Fibroblast of skin of left quadriceps (primary cell): ENCODE results near the gene UNKL.
A peak's percentile ranks its signal among the peaks of the same experiment; 100 is the strongest.

ENCODE experiments used
- DNase-seq, 2 experiments: peaks; one replicate each; pipeline ENCODE4 v3.0.0-alpha.2; 2013; ENCODE audit warnings: low read depth in 2 of 2

The UNKL gene

DNA sequence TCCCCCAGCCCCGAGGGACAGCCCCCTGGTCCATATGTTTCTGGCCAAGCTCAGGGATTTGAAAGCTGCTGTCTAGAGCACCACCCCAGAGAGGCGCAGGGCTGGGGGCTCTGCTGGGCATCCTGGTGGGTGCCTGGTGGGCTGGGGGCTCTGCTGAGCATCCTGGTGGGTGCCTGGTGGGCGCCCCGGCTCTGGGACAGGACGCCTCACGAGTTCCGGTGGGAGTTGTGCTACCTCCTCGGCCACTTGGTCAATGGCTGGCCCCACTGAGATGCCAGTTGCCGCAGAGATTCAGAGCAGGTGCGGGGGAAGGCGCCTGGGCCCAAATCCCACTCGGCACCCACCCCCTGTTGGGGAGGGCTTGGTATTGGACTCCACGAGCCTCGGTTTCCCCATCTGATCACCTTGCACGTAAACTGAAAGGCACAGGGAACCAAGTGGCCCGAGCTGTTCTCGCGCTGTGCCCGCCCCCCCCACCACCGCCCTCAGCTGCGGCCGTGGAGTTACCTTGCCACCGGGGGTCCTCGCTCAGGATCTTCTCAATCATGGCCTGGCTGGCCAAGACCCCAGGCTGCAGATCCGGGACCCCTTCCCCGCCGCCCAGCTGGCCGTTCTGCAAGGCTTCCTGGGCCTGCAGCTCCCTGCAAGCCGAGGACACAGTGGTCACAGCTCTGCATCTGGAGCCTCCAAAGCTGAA lies 13.3 kb downstream of the UNKL start:
- DNase-seq, result no peak

DNA sequence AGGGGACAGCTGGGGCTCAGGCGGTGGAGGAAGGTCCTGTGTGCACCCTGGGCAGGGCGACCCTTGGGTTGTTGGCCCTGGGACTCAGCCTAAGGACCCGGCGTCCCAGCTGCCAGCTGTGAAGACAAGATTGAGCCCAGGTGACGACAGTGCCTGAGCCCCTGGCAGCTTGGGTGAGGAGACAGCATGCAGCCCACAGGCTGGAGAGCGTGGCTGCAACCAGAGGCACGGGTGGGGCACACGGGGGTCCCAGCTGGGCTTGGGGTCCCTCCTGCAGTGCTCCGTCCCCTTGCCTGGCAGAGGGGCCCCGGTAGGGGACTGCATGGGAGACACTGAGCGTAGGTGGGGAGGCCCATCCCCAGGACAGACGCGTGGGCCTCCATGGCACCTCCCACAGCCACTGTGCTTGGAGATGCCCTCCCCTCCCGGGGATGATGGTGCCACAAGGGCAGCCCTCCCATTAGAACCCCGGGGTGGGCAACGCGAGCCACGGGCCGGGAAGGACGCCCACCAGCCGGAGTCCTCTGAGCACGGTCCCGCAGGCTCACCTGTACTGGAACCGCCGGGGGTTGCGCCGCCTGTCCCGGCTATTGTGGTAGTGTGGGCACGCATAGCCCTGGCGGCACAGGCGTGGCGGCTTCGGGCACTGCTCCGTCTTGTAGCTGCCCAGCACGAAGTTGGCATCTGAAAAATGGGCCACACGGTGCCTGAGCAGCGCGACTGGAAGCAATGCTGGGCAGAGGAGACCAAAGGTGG lies 15.5 kb downstream of the UNKL start:
- no peak for DNase-seq

DNA sequence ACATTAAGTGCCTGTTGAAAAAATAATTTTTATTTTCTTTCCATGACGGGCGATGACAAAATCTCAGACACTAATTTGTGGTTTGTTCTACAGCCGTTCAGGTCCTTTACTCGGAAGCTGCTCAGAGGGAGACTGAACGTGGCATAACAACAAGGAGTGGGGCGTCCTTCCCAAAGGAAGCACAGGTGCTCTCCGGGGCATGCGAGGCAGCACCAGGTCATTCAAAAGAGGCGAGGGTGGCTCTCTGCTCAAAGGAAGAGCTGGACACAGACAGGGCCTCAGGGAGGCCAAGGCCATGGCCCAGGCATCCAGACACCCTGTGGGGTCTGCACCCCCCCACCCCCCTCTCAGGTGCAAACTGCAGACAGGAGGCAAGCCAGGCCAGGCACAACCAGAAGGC lies 16.2 kb downstream of the UNKL start:
- DNase-seq, result no peak

DNA sequence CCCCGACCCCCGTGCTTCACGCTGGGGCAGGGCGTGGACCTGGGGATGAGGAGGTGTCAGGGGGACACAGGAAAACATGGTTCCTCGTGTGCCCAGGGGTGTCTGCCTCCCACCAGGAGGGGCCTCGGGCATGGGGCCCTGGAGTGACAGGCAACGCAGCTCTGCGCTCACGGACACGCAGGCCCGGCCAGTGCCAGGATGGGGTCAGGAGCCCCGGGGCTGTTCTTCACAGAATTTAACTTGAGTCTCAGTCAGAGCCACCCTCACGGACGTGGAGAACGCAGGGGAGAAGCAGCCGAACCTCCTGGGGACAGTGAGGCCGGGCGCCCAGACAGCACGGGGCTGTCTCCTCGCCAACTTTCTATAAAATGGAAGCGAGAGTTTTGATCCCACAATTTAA lies 16.7 kb downstream of the UNKL start:
- no peak for DNase-seq

DNA sequence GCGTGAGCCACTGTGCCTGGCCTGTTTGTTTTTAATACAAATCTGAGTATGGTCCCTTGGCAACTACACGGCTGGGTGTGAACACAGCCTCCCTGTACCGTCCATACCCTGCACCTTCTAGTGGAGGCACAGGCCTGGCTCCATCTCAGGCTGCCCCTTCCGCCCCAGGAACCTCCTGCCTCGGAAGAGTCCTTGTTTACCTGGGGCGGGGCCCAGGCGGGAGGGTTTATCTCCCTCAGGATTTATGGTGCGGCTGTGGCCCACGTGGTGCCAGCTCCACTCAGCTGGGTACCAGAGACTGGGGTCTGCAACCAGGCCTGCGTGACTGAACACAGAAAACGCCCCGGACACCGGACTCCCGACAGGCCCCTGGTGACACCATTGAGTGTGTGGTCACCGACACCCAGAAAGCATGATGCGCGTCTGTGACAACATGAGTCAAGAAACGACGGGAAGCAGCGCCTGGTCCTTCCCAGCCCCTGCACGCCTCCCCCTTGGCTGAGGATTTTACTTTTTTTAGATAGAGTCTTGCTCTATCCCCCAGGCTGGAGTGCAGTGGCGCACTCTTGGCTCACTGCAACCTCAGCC lies 19.0 kb downstream of the UNKL start:
- DNase-seq, result no peak

DNA sequence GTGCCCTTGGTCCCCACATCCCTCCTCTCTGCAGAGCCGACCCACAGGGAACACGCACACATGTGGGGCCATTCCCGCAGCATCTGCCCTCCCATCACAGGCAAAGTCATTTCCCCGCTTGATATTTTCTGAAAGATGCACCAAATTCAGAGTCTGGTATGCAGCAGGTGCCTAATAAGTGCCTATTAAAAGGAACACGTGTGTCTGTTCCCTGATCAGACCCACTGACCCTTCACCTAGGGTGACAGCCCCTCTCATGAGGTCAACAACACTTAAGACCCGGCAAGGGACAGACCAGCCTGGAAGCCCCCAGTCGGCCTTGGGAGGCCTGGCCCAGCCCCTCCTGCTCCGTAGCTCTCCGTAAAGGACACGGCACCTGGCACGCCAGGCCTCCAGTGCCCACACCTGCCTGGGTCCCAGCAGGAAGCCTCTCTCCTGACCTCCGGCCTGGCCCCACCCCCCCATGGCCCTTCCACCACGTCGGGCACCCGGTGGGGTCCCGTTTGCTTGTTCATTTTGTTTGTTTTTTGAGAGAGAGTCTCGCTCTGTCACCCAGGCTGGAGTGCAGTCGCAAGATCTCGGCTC lies 20.0 kb downstream of the UNKL start:
- DNase-seq, result no peak

DNA sequence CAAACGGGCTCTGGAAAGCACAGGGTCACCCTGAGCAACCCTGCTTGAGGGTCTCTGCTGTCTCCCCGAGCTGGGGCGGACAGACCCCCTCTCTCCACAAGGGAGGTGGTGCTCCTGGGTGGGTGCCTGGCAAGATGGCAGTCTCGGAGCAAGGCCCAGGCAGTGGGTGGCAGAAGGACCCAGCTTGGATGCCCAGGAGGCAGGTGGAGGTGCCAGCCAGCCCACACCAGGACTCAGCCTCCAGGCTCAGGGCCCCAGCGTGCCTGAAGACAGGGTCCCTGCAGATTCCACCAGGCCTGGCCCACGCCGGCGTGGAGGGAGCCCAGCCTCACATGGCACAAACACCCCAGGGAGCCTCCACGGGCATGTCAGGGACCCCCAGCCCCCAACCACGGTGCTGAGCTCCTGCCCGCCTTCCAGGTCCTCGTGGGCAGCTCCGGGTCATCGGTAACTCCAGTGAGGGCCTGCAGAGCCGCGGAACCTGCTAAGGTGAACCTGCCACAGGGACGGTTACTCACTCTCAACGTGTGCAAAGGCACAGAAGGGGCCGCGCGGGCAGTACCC lies 20.8 kb downstream of the UNKL start:
- no peak for DNase-seq

DNA sequence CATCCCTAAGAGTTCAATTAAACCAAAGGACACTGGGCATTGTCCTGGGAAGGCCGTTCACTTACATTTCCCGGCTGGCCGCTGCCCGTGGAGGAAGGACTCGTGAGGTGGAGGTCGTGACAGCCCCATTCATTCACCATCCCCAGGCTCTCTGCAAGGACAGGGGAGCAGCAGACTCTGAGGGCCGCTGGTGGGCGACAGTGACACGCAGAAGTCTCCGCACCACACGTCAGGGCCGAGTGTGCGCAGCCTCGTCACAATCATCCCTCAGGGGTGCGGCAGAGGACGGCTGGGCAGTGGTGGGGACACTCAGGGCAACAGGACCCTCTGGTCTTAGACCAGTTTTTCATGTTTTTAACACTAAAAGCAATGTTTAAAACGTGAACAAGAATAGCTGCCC lies 21.7 kb downstream of the UNKL start:
- no peak for DNase-seq

DNA sequence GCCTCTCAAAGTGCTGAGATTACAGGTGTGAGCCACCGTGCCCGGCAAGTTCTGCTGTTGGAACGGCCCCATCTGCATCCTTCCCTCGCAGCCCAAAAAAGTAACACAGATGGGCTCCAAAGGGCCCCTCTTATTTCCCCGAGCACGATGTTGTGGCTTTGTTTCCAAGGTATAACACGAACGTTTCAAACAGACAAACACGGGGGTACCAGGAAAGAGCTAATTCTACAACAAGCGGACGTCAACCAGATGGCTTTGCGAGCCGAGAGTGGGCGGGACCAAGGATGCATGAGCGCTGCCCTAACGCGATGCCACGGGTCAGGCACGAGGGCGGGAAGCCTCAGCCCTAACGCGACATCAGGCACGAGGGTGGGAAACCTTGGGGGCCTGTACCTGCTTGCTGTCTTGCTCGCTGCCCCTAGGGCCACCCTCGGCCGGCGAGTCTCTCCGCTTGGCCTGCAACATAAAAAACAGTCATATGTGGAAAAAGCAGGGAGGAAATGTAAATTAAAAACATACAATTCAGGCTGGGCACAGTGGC lies 24.2 kb downstream of the UNKL start:
- DNase-seq, result no peak

DNA sequence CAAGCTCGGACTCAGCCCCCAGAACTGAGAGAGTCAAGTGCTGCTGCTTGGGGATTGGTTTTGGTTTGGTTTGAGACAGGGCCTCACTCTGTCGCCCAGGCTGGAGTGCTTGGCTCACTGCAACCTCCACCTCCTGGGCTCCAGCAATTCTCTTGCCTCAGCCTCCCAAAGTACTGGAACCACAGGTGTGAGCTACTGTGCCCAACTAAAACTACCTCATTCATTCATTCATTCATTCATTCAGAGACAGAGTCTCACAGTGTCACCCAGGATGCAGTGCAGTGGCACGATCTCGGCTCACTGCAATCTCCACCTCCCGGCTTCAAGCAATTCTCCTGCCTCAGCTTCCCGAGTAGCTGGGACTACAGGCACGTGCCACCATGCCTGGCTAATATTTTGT lies 24.7 kb downstream of the UNKL start:
- DNase-seq, result no peak

DNA sequence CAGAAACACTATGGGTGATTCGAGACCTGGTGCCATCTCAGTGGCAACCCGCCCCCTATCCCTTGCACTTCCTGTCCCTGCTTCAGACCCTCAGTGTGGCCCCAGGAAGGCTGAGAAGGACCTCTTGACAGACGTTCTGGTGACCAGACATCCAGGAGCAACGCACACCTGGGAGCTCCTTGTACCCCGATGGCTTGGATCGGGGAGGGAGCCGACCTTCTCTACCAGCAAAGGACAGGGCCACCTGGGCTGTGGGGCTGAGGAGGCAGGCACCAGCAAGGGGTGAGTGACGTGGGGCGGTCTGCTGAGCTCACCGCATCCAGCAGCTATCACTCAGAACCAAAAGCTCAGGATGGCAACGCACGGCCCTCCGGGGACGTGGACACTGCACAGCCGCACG lies 27.2 kb downstream of the UNKL start:
- DNase-seq, result no peak

DNA sequence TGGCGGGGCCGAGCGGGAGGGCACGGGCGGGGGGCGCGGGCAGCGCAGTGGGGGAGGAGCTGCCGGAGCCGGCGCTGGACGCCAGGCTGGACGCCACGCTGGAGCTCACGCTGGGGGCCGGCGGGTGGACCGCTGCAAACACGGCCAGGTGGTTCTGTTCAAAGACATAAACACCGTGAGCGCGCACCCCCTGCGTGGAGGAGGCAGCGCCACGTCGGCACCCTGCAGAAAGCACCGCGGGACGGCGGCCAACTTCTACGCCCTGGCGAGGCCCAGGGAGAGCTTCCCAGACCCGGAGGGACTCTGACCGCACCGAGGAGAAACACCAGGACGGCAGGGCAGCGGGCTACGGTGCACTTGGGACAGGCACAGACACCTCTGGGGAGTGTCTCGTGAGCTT lies 29.3 kb downstream of the UNKL start:
- no peak for DNase-seq

DNA sequence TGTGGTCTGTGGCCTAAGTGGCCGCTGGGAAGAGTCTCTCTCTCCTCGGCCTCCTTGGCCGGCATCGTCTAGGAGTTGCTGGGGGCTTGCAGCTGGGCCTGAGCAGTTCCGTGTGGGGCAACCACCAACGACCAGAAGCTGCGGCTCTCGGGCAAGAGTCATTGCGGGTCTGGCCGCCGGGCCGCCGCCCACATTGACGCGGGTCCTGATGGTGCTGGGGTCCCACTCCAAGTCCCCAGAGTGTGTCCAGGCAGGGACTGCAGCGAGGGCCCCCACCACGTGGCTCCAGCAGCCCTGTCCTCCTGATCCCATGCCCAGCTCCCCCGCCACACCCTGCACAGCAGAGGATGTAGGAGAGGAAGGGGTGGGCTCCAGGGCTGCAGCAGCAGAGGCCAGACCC lies 30.9 kb downstream of the UNKL start:
- DNase-seq, result no peak

DNA sequence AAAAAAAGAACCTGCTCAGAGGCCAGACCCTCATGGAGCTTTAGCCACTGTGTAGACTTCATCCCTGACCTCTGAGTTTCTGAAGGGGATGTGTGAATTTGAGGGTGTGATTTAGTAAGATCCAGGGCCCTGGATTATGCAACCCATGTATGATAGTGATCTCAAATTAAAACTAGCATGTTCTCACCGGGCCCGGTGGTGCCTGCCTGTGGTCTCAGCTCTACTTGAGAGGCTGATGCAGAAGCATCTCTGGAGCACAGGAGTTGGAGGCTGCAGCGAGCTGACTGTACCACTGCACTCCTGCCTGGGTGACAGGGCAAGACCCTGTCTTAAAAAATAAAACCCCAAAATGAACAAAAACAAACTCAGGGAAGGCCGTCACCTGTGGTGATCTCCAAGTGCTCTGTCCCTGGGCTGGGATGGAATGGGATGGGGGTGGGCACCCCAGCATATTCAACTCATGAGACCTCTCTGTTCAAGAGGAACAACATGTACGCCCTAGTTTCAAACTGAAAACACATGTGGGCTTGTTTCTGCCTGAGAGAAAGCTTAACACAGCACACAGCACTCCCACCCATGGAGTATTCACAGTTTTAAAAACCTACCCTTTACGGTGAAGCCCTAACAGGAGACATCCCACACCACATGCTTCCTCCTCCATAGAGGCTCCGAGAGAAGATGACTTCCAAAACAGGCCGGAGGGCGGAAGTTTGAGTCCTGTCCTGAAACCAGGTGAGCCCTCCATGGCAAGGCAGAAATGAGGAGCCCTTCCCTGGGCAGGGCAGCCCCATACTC lies 32.7 kb downstream of the UNKL start:
- no peak for DNase-seq

DNA sequence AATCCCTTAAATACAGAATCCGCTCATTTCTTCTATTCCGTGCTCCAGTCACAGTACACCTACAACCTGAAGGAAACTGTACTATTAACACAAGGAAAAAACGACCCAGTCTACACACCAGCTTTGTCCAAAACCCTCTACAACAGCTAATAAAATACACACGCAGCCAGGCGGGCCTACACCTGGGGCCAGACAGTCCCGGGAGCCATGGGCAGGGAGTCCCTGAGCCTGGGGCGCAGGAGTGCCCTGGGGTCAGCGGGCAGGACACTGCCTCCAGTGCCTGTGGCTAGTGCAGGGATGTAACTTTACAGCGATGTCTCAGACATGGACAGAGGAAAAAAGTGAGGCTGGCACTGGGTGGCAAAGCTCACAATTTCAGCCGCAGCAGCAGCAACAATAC lies 34.3 kb downstream of the UNKL start:
- DNase-seq, result no peak

DNA sequence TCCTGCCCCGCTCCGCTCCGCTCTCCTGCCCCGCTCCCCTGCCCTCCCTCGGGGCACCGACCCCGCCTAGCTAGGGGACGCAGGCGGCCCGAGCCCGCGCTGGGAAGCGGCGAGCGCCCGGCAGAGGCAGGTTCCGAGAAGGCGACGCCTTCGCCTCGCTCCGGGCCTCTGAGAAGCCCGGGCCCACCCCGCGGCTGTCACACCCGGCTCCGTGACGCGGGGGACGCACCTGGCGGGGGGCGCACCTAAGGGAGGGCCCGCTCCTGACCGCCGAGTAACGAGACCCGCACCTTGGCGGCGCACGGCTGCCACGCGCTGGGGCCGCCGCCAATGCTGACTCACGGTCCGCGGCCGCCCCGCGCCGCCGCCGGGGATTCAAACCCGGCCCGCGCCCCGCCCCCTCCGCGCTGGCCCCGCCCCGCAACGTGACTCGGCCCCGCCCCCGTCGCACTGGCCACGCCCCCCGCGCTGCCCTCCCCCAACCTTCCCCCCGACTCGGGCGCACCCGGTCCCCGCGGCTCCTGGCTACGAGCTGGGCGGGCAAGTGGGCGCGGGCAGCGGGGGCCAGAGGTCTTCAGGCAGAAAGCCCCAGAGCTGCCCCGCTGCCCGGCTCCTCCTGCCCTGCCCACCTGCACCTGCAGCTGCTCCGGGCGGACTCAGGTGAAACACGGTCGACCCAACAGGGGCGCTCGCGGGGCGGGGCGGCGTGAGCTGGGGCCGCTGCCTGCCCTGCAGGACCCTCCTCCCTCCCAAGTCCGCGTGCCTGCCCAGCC lies 35.0 kb downstream of the UNKL start:
- peak; percentile 11 to 20 for DNase-seq

DNA sequence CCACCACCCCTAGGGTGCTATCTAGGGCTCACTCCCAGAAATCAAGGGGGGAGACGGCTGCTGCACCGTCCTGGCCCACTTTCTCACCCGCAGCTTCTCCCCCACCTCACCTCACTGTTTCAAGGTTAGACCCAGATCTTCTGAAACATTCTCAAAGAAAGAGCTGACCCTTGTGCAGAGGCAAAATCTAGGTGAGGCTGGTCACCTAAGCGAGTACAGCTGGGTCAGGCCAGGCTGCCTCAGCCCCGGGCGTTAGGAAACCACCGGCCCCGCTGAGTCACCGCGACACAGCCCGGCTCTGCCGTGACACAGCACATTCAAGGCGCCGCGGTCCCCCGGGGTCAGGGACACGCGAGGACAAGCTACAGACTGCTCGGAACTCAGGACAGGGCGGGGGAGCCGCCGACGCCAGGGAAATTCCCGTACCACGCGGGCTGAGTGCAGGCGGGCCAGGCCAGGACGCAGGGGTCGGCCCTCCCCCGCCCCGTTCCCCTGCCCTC lies 35.6 kb downstream of the UNKL start:
- DNase-seq, result peak in 1 of 2 experiments; percentile 5

DNA sequence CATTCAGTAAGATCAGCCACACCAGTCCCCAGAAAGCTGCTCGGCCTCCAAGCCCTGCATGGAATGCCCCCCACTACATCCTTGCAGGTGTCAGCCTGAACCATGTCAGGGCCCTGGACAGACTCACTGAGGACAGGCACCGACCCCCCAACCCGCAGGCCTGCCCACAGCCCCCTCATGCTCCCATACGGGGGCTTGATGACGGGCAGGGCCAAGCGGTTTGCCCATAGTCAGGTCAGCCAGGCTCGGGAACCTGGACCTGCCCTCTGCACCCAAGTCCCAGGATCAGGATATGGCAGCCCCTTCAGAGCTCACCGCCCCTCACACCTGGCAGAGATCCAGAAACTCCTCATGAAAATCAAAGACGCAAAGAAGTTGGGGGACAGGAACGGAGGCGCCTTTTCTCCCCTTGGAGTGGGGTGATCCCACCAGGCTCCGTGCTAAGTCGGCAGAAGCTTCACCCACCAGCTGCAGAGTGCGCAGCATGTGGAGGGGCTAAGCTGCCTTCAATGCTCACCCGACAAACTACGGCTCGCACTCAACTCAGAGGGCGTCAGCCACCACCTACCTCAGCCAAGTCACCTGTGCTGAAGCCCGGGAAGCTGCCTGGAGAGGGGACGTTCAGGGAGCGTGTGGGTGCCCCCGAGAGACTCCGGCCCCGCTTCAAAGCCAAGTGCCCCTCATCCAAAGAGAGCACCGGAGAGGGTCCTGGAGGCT lies 36.3 kb downstream of the UNKL start:
- no peak for DNase-seq

DNA sequence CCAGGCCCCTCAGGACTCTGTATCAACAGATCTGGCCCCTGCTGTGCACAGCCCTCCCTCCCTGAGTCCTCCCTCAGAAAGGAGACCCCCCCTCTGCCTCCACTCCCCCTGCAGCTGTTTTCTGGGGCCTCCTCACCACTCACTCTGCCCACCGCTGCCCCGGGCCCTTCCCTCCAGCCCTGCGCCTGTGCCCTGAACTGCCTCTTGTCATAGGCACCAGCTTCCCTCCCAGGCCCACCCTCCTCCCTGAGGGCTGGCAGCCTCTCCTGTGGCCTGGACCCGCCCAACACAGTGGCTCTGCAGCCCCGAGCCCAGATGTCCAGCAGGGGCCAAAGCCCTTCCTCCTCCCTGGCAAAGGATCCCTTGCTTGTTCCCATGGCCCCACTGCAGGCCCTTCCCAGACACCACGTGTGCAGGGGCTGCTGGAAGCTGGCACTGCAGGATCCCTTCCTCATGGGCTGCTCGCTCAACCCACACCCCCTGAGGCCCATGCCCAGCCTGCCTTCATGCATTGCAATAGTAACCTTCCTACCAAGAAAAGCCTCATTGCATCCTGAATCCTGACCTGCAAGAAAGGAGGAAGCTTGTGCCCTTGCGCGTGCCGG lies 37.0 kb downstream of the UNKL start:
- no peak for DNase-seq
